ENCODE results near the gene SRGAP2C. TPM values are rescaled to one million over a fixed set of nuclear protein-coding genes. Genes with fewer than 3 reads are reported as not detected.
"Not testable (repeated sequence)": the region's sequence is repeated elsewhere in the genome, so short reads cannot be mapped to it uniquely, and the experiment has no call there.

SRGAP2C gene
- polyA plus RNA-seq, 1 donor (not counting 4 experiments of a cell fraction or from before 2014, with no cell fraction given) = 4.5 TPM

DNA sequence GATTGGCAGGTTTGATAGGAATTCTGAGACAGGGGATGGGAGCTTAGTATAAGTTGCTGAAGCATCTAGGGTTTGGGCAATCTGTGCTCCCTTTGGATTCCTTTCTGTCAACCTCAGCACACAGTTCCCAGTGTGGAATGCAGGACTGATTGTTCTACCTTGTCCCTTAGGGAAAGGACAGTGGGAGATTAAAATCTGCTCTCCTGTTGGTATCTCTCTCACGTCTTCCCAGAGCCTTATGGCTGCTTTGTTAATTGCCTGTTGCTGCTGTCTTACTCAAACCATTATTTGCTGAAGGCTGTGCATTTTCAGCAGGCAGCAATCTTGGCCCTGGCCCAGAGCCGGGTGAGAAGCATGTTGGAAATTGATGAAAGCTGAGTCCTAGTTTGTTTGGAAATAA, 133.9 kb downstream of the SRGAP2C start:
- H3K79me2 ChIP-seq (ENCODE audit: control insufficient read depth, insufficient read depth, low read length); H3K9ac ChIP-seq (ENCODE audit: control insufficient read depth, extremely low read depth, insufficient read depth, low read length); H4K20me1 ChIP-seq (ENCODE audit: control insufficient read depth, extremely low read depth, insufficient read depth, low read length); FAIRE-seq; H3K4me2 ChIP-seq (ENCODE audit: control insufficient read depth, extremely low read depth, insufficient read depth, low read depth, low read length); H3K9me1 ChIP-seq (ENCODE audit: control insufficient read depth, extremely low read depth, insufficient read depth, low read length); H3K27me3 ChIP-seq (ENCODE audit: control insufficient read depth, extremely low read depth, insufficient read depth, low read length); H3K4me1 ChIP-seq (ENCODE audit: control insufficient read depth, extremely low read depth, insufficient read depth, low read length); H3K36me3 ChIP-seq (ENCODE audit: control insufficient read depth in 2 of 2, extremely low read depth in 1 of 2, insufficient read depth in 2 of 2, low read length in 2 of 2); H2AFZ ChIP-seq (ENCODE audit: control insufficient read depth, low read length); H3K4me3 ChIP-seq (ENCODE audit: control insufficient read depth in 2 of 3, extremely low read depth in 1 of 3, insufficient read depth in 2 of 3, low read depth in 1 of 3, low read length in 3 of 3); H3K27ac ChIP-seq (ENCODE audit: control insufficient read depth, insufficient read depth, low read length); DNase-seq (ENCODE audit: low read depth, low spot score); dilution Hi-C loops (cut with MboI; ENCODE audit: extremely low pct_ligation_motif_present, low sequenced_read_pairs); H3K9me3 ChIP-seq (ENCODE audit: control insufficient read depth, low read depth, low read length): not testable (repeated sequence)

DNA sequence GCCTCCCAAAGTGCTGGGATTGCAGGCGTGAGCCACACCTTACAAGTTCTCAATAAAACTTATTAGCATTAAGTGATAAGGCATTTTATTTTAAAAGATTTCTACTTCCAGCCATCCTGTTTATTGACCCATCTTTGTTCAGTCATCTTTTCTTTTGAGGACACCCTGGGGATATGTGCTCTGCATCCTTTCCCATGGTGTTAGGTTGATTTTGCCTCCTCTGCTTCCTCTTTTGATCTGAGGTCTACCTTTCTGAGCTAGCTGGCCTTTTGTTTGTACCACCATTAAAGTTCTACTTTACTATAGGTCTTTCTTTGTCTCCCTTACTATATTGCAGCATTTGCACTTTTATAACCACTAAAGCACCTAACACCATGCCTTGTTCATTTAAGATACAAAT, 136.9 kb downstream of the SRGAP2C start:
- H2AFZ ChIP-seq (ENCODE audit: control insufficient read depth, low read length); FAIRE-seq: not testable (repeated sequence)

DNA sequence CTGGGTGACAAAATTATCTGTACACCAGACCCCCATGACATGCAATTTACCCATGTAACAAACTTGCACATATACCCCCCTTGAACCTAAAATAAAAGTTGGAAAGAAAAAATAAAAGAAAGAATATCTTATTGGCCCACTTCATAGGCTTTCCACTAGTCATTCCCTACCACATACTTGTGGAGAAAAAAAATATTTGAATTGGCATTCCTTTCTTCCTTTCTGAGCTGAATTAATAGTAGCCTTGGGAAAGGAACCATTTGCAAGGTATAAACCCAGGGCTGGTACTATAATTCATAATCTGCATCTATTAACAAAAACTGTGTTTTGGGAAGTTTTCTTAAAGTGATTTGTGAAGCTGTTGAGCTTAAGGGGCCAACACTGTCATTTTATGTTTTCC, 140.0 kb downstream of the SRGAP2C start:
- DNase-seq (ENCODE audit: low read depth, low spot score); H3K9me3 ChIP-seq (ENCODE audit: control insufficient read depth, low read depth, low read length); dilution Hi-C loops (cut with MboI; ENCODE audit: extremely low pct_ligation_motif_present, low sequenced_read_pairs); H3K9ac ChIP-seq (ENCODE audit: control insufficient read depth, extremely low read depth, insufficient read depth, low read length); H3K27ac ChIP-seq (ENCODE audit: control insufficient read depth, insufficient read depth, low read length); H3K36me3 ChIP-seq (ENCODE audit: control insufficient read depth in 2 of 2, extremely low read depth in 1 of 2, insufficient read depth in 2 of 2, low read length in 2 of 2); H2AFZ ChIP-seq (ENCODE audit: control insufficient read depth, low read length); H3K4me2 ChIP-seq (ENCODE audit: control insufficient read depth, extremely low read depth, insufficient read depth, low read depth, low read length); H3K27me3 ChIP-seq (ENCODE audit: control insufficient read depth, extremely low read depth, insufficient read depth, low read length); H3K79me2 ChIP-seq (ENCODE audit: control insufficient read depth, insufficient read depth, low read length); H3K4me3 ChIP-seq (ENCODE audit: control insufficient read depth in 2 of 3, extremely low read depth in 1 of 3, insufficient read depth in 2 of 3, low read depth in 1 of 3, low read length in 3 of 3); H4K20me1 ChIP-seq (ENCODE audit: control insufficient read depth, extremely low read depth, insufficient read depth, low read length); H3K9me1 ChIP-seq (ENCODE audit: control insufficient read depth, extremely low read depth, insufficient read depth, low read length); FAIRE-seq; H3K4me1 ChIP-seq (ENCODE audit: control insufficient read depth, extremely low read depth, insufficient read depth, low read length): not testable (repeated sequence)

More for the DNA sequence above, 136.9 kb downstream of the SRGAP2C start:
- H3K79me2 ChIP-seq (ENCODE audit: control insufficient read depth, insufficient read depth, low read length); H3K4me2 ChIP-seq (ENCODE audit: control insufficient read depth, extremely low read depth, insufficient read depth, low read depth, low read length); H3K27ac ChIP-seq (ENCODE audit: control insufficient read depth, insufficient read depth, low read length); H4K20me1 ChIP-seq (ENCODE audit: control insufficient read depth, extremely low read depth, insufficient read depth, low read length); dilution Hi-C loops (cut with MboI; ENCODE audit: extremely low pct_ligation_motif_present, low sequenced_read_pairs); H3K27me3 ChIP-seq (ENCODE audit: control insufficient read depth, extremely low read depth, insufficient read depth, low read length); H3K9me3 ChIP-seq (ENCODE audit: control insufficient read depth, low read depth, low read length); DNase-seq (ENCODE audit: low read depth, low spot score); H3K9ac ChIP-seq (ENCODE audit: control insufficient read depth, extremely low read depth, insufficient read depth, low read length); H3K4me1 ChIP-seq (ENCODE audit: control insufficient read depth, extremely low read depth, insufficient read depth, low read length); H3K36me3 ChIP-seq (ENCODE audit: control insufficient read depth in 2 of 2, extremely low read depth in 1 of 2, insufficient read depth in 2 of 2, low read length in 2 of 2); H3K4me3 ChIP-seq (ENCODE audit: control insufficient read depth in 2 of 3, extremely low read depth in 1 of 3, insufficient read depth in 2 of 3, low read depth in 1 of 3, low read length in 3 of 3); H3K9me1 ChIP-seq (ENCODE audit: control insufficient read depth, extremely low read depth, insufficient read depth, low read length): not testable (repeated sequence)

DNA sequence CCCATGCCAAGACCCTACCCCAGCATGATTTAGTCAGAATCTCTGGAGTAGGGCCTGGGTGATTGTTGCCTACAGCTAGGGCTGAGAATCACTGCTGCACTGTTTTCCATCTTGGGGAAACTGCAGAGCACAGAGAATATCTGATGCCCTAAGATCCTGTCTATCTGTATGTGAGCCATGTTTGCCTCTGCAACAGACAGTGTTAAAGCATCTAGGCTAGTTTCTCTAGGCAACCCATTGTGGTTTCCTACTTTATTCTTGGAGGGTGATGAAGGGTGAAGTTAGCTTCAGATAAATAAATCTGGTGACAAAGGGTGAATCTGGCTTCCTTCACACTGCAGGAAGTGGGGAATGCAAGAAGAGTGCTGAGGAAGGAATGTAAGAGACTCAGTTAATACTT, 147.4 kb downstream of the SRGAP2C start:
- H3K9me1 ChIP-seq (ENCODE audit: control insufficient read depth, extremely low read depth, insufficient read depth, low read length); H3K4me2 ChIP-seq (ENCODE audit: control insufficient read depth, extremely low read depth, insufficient read depth, low read depth, low read length); H3K27ac ChIP-seq (ENCODE audit: control insufficient read depth, insufficient read depth, low read length); DNase-seq (ENCODE audit: low read depth, low spot score); H3K27me3 ChIP-seq (ENCODE audit: control insufficient read depth, extremely low read depth, insufficient read depth, low read length); dilution Hi-C loops (cut with MboI; ENCODE audit: extremely low pct_ligation_motif_present, low sequenced_read_pairs); H4K20me1 ChIP-seq (ENCODE audit: control insufficient read depth, extremely low read depth, insufficient read depth, low read length); H3K4me3 ChIP-seq (ENCODE audit: control insufficient read depth in 2 of 3, extremely low read depth in 1 of 3, insufficient read depth in 2 of 3, low read depth in 1 of 3, low read length in 3 of 3); H3K4me1 ChIP-seq (ENCODE audit: control insufficient read depth, extremely low read depth, insufficient read depth, low read length); H3K9ac ChIP-seq (ENCODE audit: control insufficient read depth, extremely low read depth, insufficient read depth, low read length); H2AFZ ChIP-seq (ENCODE audit: control insufficient read depth, low read length); FAIRE-seq; H3K36me3 ChIP-seq (ENCODE audit: control insufficient read depth in 2 of 2, extremely low read depth in 1 of 2, insufficient read depth in 2 of 2, low read length in 2 of 2); H3K79me2 ChIP-seq (ENCODE audit: control insufficient read depth, insufficient read depth, low read length); H3K9me3 ChIP-seq (ENCODE audit: control insufficient read depth, low read depth, low read length): not testable (repeated sequence)

DNA sequence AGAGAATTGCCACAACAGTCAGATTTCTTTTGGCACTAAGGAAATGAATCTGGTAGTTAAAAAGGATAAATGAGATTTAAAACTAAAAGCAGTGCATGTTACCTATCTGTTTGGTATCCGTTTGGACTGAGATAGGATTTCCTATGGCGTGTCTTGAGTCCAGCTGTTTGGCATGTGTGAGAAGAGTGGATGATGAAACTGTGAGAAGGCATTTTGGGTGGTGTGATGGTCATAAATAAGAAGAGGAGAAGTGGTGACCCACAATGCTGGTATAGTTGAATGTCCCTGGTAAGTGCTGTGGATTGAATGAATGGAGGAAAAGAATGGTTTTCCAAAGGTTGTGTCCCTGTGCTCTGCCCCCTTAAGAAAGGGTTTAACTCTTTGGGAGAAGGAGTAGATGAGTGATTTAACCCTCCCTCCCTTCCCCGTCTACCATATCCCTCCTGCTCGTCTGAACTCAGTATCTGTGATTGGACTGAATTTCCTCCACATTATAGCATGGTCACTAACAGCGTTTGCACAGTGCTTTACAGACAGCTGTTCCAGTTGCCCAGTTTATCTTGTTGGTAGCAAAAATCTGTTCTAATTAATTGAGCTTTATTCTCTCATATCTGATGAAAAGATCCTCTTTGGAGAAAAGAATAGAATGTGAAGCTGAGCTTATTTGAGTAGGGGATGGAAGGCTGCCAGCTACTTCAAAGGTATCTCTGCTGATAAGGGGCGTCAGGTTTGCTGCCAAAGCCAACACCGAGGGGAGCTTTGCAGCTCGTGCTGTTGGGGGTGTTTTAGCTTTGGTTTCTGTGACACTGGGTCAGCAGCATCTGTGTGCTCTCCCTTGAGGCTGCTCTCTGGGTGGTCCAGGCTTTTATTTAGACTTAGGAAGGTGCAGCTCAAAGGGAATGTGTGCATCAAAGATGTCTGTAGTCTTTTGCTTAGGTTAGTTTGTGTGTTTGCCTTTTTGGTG, 148.1 kb downstream of the SRGAP2C start:
- H3K79me2 ChIP-seq (ENCODE audit: control insufficient read depth, insufficient read depth, low read length); H4K20me1 ChIP-seq (ENCODE audit: control insufficient read depth, extremely low read depth, insufficient read depth, low read length); H2AFZ ChIP-seq (ENCODE audit: control insufficient read depth, low read length); H3K27me3 ChIP-seq (ENCODE audit: control insufficient read depth, extremely low read depth, insufficient read depth, low read length); DNase-seq (ENCODE audit: low read depth, low spot score); H3K4me1 ChIP-seq (ENCODE audit: control insufficient read depth, extremely low read depth, insufficient read depth, low read length); FAIRE-seq; H3K36me3 ChIP-seq (ENCODE audit: control insufficient read depth in 2 of 2, extremely low read depth in 1 of 2, insufficient read depth in 2 of 2, low read length in 2 of 2); H3K9ac ChIP-seq (ENCODE audit: control insufficient read depth, extremely low read depth, insufficient read depth, low read length); H3K9me1 ChIP-seq (ENCODE audit: control insufficient read depth, extremely low read depth, insufficient read depth, low read length); dilution Hi-C loops (cut with MboI; ENCODE audit: extremely low pct_ligation_motif_present, low sequenced_read_pairs); H3K9me3 ChIP-seq (ENCODE audit: control insufficient read depth, low read depth, low read length); H3K4me2 ChIP-seq (ENCODE audit: control insufficient read depth, extremely low read depth, insufficient read depth, low read depth, low read length); H3K27ac ChIP-seq (ENCODE audit: control insufficient read depth, insufficient read depth, low read length); H3K4me3 ChIP-seq (ENCODE audit: control insufficient read depth in 2 of 3, extremely low read depth in 1 of 3, insufficient read depth in 2 of 3, low read depth in 1 of 3, low read length in 3 of 3): not testable (repeated sequence)
